ENCODE results near the gene BCAR1. TPM values are rescaled to one million over a fixed set of nuclear protein-coding genes. Genes with fewer than 3 reads are reported as not detected.
"Not testable (repeated sequence)": the region's sequence is repeated elsewhere in the genome, so short reads cannot be mapped to it uniquely, and the experiment has no call there.

The BCAR1 gene
- total RNA-seq, 1 experiment from 2014 or later: 120 TPM

GRCh38 chr16:75273054-75273925 lies 21.9 kb upstream of the BCAR1 start:
- no peak for DNase-seq (ENCODE audit: low read depth, low spot score)
- CTCF ChIA-PET: no interaction called here

GRCh38 chr16:75272629-75273028 lies 21.2 kb upstream of the BCAR1 start:
- ATAC-seq; CTCF ChIA-PET; POLR2A ChIA-PET; DNase-seq (ENCODE audit: low read depth, low spot score); H3K27me3 ChIP-seq (ENCODE audit: control insufficient read depth, insufficient read depth, low read length); H3K9me3 ChIP-seq (ENCODE audit: control insufficient read depth, insufficient read depth, low read depth, low read length); intact Hi-C loops (cut with micrococcal nuclease; ENCODE audit: unreplicated experiment); in situ Hi-C loops (cut with HindIII; ENCODE audit: low pct_unique_long_range_greater_than_20kb, low sequenced_read_pairs); H3K27ac ChIP-seq (ENCODE audit: low read length); H3K4me3 ChIP-seq (ENCODE audit: low read depth in 2 of 2, low read length in 2 of 2); H3K36me3 ChIP-seq (ENCODE audit: control insufficient read depth, insufficient read depth, low read length); BruUV-seq (replicated peaks): not testable (repeated sequence)
- peaks cover 14% of the 10 kb centered on the region for H3K4me1 ChIP-seq (ENCODE audit: control insufficient read depth, insufficient read depth, low read length)

More at GRCh38 chr16:75273054-75273925, 21.9 kb upstream of the BCAR1 start:
- BruUV-seq (replicated peaks): no TSS peak
- Histone ChIP-seq H3K27me3 (ENCODE audit: control insufficient read depth, insufficient read depth, low read length) (no peaks in the 10 kb centered on the region), H3K27ac (ENCODE audit: low read length) (no peak overlapping the region), H3K4me3 (ENCODE audit: low read depth in 2 of 2, low read length in 2 of 2) (no peak overlapping the region), H3K4me1 (ENCODE audit: control insufficient read depth, insufficient read depth, low read length) (peaks cover 7% of the 10 kb centered on the region), H3K36me3 (ENCODE audit: control insufficient read depth, insufficient read depth, low read length) (no peaks in the 10 kb centered on the region), H3K9me3 (ENCODE audit: control insufficient read depth, insufficient read depth, low read depth, low read length) (no peaks in the 10 kb centered on the region)
- in situ Hi-C loops (cut with HindIII; ENCODE audit: low pct_unique_long_range_greater_than_20kb, low sequenced_read_pairs) (no loop called here), intact Hi-C loops (cut with micrococcal nuclease; ENCODE audit: unreplicated experiment) (no loop called here)
- peak; percentile 62; the same call in 1 of the 2 replicates for ATAC-seq
- no peak for TF ChIP-seq POLR2AphosphoS5 (IDR thresholded peaks at IDR 0.05; ENCODE audit: low read depth, low read length)
- no peak for TF ChIP-seq SIN3A (IDR thresholded peaks at IDR 0.05; ENCODE audit: borderline replicate concordance, insufficient read depth, low read depth, low read length)
- no peak for TF ChIP-seq REST (IDR thresholded peaks at IDR 0.05; ENCODE audit: insufficient read depth in 1 of 2, low read depth in 2 of 2, low read length in 1 of 2)
- TF ChIP-seq CTCF (IDR thresholded peaks at IDR 0.05): no peak
- no peak for TF ChIP-seq TCF7L2 (IDR thresholded peaks at IDR 0.05; ENCODE audit: low read depth, low read length)
- POLR2A ChIA-PET: no interaction called here

- ChIA-PET CTCF (no interaction called here), POLR2A (no interaction called here)
- intact Hi-C loops (cut with micrococcal nuclease; ENCODE audit: unreplicated experiment) (no loop called here), in situ Hi-C loops (cut with HindIII; ENCODE audit: low pct_unique_long_range_greater_than_20kb, low sequenced_read_pairs) (no loop called here)
- Histone ChIP-seq H3K27me3 (ENCODE audit: control insufficient read depth, insufficient read depth, low read length) (no peaks in the 10 kb centered on the region), H3K27ac (ENCODE audit: low read length) (no peak overlapping the region), H3K36me3 (ENCODE audit: control insufficient read depth, insufficient read depth, low read length) (no peaks in the 10 kb centered on the region), H3K4me1 (ENCODE audit: control insufficient read depth, insufficient read depth, low read length) (peaks cover 17% of the 10 kb centered on the region), H3K4me3 (ENCODE audit: low read depth in 2 of 2, low read length in 2 of 2) (no peak overlapping the region), H3K9me3 (ENCODE audit: control insufficient read depth, insufficient read depth, low read depth, low read length) (no peaks in the 10 kb centered on the region)
- DNase-seq (ENCODE audit: low read depth, low spot score) (no peak), ATAC-seq (no peak)
- TF ChIP-seq CTCF (IDR thresholded peaks at IDR 0.05): no peak
- TF ChIP-seq POLR2AphosphoS5 (IDR thresholded peaks at IDR 0.05; ENCODE audit: low read depth, low read length): no peak
- BruUV-seq (replicated peaks): no TSS peak
Observed at GRCh38 chr16:75272097-75272551, 20.7 kb upstream of the BCAR1 start.

Data from Panc1 (cell line).